HG03103 (cell line): ENCODE results near the gene DOCK9.

ENCODE experiments used
- ATAC-seq: cut with Tn5 transposase; IDR thresholded peaks from one replicate; pipeline ENCODE4 v1.9.1; 2021; ENCODE audit warnings: low read depth; ENCODE audit not compliant: unreplicated experiment

Gene DOCK9

GRCh38 chr13:98954313-98954712 lies 23.6 kb downstream of the DOCK9 start:
- no peak for ATAC-seq

DNA sequence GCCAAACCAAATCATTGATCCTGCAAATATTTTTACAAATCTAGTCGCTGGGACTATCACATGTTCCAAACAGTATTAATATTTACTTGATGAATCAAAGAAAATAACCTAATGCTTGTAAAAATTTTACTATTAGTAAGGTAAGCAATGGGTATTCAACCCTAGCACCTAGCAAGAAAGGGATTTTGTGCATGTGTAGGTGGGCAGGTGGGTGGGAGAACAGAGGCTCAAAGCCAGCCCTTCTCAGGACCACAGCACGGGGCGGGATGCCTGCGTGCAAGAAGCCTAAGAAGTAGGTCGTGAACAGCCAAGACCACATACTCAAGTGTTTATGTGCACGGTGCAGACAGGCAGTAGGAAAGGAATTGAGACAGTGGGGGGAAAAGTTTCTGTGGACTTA lies 26.6 kb downstream of the DOCK9 start:
- no peak for ATAC-seq

DNA sequence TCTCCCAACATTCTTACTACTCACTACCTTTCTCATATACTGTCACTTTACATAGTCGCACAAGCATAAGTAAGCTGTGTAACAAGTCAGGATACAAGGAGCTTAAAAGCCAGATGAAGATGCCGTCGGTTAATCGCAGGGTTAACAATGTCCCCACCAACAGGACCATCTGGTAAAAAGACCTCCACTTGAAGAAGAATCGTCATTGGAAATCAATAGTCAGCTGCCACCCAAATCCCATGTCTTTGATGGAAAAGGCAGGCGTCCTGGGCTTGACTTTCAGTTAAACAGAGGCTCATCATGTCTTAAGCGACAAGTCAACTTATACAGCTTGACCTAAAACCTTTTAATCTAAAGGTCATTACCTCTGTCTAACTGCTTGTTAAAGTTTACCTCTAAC lies 27.2 kb downstream of the DOCK9 start:
- no peak for ATAC-seq

DNA sequence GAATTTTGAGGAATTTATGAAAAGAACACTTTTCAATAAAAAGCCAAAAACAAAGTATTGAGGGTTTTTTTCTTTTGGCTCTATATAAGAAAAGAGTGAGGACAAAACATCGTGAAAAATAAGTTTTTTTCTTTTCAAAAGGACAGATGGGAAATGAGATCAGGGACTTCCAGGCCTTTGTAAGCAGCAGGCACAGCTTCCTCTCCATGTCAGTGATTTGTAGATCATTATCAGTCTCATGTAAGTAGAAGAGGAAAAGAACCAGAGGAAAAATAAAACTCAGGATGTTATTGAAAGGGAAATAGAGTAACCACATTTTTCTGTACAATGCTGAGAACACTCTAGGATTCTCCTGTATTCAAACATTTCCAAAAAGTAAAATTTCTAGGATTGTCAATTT lies 29.9 kb downstream of the DOCK9 start:
- no peak for ATAC-seq

GRCh38 chr13:98945863-98946605 lies 31.8 kb downstream of the DOCK9 start:
- no peak for ATAC-seq

DNA sequence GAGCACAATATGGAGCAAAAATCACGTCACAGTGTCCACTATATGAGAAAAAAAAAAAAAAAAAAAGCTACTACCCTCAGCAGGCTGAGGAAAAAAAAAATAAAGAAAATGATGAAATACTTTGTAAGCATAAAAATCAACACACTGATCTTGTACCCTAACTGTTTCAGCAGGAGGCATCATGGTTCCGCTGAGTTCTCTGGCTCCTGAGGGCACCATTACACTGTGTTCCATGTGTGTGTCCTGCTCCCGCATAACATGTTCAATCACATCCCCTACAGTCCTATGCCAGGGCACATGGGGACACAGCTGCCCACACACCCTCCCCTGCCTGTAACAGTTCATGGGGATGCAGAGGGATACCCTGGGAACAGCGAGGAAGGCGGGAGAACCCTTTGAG lies 33.5 kb downstream of the DOCK9 start:
- no peak for ATAC-seq

DNA sequence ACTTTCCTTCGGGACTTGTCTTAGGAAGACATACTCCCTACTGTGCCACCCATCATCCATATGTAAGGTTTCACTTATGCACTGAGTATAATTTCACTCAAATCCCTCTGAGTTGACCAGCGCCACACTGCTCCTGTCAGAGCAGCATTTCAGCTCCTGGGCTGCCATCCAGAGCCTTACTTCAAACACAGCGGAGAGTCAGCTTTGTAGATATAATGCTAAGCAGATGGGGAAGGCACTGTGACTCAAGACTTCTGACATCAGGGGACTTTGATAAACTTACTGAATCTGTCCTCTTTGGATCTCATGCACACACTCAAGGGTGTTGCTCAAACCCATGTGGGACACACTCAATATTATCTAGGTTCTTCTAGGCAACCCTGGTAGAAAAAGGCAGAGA lies 34.9 kb downstream of the DOCK9 start:
- ATAC-seq, result no peak

DNA sequence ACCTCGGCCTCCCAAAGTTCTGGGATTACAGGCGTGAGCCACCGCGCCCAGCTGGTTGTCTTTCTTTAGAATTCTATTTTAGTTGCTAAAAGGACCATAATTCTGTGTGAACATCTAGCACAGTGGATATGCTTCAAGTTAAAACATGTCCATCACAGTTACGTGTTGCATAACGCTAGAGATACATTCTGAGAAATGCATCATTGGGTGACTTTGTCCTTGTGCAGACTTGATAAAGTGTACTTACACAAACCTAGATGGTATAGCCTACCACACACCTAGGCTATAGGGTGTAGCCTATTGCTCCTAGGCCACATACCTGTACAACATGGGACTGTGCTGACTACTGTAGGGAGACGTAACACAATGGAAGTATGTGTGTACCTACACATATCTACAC lies 35.4 kb downstream of the DOCK9 start:
- ATAC-seq, result no peak

GRCh38 chr13:98941536-98941935 lies 36.3 kb downstream of the DOCK9 start:
- ATAC-seq, result no peak

- no peak for ATAC-seq
These were observed 36.7 kb downstream of the DOCK9 start for GRCh38 chr13:98941126-98941525.

- ATAC-seq, result no peak
These were observed 37.4 kb downstream of the DOCK9 start for GRCh38 chr13:98940325-98941001.

- no peak for ATAC-seq
These were observed 38.1 kb downstream of the DOCK9 start for GRCh38 chr13:98939660-98940191.

DNA sequence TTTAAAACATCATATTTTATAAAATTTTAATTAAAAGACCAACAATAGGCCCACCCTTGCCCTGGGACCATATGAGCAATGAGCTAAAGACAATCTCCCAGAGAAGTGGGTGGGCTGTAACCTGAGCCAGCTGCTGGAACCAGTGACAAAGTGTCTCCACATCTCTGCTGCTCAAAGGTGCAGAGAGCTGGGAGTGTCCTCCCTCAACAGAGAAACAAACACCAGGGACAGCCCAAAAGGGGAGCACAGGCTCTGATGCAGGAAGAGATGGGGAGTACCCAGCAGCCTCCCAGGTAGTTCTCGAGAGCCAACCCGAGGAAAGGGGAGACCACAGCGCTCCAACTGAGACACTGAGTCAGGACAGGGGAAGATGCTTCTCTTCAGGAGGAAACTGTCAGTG lies 39.1 kb downstream of the DOCK9 start:
- no peak for ATAC-seq

DNA sequence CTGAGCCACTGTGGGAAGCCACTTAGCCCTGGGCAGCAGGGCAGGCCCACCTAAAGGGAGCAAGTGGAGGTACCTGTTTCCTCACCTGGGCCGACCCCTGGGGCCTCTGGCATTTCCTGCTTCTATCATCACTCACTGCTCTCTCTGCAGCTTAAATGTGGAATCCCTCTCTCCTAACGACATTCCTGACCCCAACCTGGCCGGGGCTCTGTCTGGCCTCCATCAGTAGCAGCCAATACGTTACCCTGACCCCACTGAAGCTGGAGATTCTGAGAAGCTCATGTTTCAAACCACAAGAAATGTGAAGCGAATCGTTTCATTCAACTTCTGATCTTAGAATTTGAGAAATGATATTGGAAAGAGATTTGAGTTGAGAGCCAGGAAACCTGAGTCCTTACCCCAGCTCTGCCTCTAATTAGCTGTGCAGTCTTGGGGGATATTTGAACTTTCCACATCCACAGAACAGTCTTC lies 39.9 kb downstream of the DOCK9 start:
- ATAC-seq, result no peak

- no peak for ATAC-seq
These were observed 43.6 kb downstream of the DOCK9 start for GRCh38 chr13:98934243-98934642.

DNA sequence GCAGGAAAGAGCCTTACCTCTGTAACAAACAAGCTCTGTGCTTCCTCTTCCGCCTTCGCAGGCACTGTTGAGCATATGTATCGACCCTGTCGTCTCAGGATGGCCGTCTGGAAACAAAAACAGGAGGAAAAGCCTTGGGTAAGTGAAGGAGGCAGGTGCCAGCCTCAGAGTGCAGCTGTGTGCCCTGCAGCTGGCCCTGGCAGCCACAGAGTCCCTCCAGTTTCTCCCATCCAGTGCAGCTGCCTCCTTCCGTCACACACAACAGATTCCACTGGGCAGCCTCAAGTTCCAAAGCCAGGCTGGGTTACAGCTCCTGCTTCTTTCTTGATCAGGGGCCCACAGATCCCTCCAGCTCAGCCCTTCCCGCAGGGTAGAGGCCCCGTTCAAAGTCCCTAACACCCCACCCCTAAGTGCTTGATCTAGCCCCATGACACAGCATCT lies 47.7 kb downstream of the DOCK9 start:
- ATAC-seq, result no peak

- no peak for ATAC-seq
These were observed 49.6 kb downstream of the DOCK9 start for GRCh38 chr13:98927951-98928927.

- no peak for ATAC-seq
These were observed 51.9 kb downstream of the DOCK9 start for GRCh38 chr13:98925949-98926348.

- ATAC-seq, result no peak
These were observed 54.0 kb downstream of the DOCK9 start for GRCh38 chr13:98923641-98924397.

GRCh38 chr13:98922306-98922705 lies 55.6 kb downstream of the DOCK9 start:
- no peak for ATAC-seq
